SU-DHL-6 (cell line): ENCODE results near the gene SPINK4.

Source experiments
- EZH2phosphoT487 ChIP-seq: fragments of 200-600 bp; sonication (generic), shearing (Covaris generic); conservative IDR thresholded peaks from 2 replicates; pipeline ENCODE4 v1.6.1; 2018; ENCODE audit warnings: mild to moderate bottlenecking, antibody characterized with exemption, low read length, moderate library complexity, mixed read lengths
- TF ChIP-seq, protein P1 (sequence below): fragments of 200-600 bp; sonication (generic); IDR thresholded peaks from one replicate; pipeline ENCODE4 v1.5.1; 2017; ENCODE audit warnings: antibody characterized with exemption, mild to moderate bottlenecking, low read length, moderate library complexity; ENCODE audit not compliant: insufficient read depth, poor library complexity, severe bottlenecking

DNA sequence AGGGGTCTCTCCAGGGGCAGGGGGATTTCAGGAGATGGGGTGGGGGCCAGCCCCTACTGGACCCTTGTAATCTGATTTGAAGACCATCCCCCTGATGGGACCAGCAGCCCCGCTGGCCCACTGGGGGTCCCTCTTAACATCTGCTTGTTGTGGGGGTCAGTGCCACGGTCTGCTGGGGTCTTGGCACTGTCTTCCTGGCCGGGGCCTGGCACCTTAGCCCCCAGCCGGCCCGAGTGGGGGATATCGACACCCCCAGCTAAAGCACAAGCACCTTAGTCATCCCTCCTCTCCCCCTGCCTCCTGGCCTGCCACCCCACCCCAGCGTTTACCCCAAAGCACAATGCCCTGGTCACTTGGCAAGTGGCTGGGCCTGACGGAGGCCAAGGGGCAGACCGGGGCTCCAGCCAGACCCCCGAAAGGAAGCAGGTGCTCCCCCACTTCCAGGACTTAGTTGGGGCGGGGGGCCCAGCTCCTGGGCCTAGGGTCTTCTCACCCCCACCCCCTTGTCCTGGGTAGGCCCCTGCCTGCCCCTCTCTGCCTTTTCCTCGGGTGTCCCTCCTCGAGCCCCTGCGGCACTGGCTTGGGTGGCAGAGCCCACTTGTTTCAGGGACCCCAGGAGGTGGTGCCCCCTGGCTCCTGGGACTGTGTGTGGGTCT lies 49.0 kb downstream of the SPINK4 start:
- TF ChIP-seq, protein P1, sequence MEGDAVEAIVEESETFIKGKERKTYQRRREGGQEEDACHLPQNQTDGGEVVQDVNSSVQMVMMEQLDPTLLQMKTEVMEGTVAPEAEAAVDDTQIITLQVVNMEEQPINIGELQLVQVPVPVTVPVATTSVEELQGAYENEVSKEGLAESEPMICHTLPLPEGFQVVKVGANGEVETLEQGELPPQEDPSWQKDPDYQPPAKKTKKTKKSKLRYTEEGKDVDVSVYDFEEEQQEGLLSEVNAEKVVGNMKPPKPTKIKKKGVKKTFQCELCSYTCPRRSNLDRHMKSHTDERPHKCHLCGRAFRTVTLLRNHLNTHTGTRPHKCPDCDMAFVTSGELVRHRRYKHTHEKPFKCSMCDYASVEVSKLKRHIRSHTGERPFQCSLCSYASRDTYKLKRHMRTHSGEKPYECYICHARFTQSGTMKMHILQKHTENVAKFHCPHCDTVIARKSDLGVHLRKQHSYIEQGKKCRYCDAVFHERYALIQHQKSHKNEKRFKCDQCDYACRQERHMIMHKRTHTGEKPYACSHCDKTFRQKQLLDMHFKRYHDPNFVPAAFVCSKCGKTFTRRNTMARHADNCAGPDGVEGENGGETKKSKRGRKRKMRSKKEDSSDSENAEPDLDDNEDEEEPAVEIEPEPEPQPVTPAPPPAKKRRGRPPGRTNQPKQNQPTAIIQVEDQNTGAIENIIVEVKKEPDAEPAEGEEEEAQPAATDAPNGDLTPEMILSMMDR, result no peak
- TF ChIP-seq EZH2phosphoT487, result no peak
